ENCODE measurements around the gene TBC1D8.

The TBC1D8 gene

GRCh38 chr2:101107241-101107640 lies 43.9 kb downstream of the TBC1D8 start:
- TF ChIP-seq, protein P1, sequence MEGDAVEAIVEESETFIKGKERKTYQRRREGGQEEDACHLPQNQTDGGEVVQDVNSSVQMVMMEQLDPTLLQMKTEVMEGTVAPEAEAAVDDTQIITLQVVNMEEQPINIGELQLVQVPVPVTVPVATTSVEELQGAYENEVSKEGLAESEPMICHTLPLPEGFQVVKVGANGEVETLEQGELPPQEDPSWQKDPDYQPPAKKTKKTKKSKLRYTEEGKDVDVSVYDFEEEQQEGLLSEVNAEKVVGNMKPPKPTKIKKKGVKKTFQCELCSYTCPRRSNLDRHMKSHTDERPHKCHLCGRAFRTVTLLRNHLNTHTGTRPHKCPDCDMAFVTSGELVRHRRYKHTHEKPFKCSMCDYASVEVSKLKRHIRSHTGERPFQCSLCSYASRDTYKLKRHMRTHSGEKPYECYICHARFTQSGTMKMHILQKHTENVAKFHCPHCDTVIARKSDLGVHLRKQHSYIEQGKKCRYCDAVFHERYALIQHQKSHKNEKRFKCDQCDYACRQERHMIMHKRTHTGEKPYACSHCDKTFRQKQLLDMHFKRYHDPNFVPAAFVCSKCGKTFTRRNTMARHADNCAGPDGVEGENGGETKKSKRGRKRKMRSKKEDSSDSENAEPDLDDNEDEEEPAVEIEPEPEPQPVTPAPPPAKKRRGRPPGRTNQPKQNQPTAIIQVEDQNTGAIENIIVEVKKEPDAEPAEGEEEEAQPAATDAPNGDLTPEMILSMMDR (conservative IDR thresholded peaks at IDR 0.05; ENCODE audit: low read depth, low read length): no peak
- no peak overlapping the region for H3K4me3 ChIP-seq (ENCODE audit: low read depth, low read length)

DNA sequence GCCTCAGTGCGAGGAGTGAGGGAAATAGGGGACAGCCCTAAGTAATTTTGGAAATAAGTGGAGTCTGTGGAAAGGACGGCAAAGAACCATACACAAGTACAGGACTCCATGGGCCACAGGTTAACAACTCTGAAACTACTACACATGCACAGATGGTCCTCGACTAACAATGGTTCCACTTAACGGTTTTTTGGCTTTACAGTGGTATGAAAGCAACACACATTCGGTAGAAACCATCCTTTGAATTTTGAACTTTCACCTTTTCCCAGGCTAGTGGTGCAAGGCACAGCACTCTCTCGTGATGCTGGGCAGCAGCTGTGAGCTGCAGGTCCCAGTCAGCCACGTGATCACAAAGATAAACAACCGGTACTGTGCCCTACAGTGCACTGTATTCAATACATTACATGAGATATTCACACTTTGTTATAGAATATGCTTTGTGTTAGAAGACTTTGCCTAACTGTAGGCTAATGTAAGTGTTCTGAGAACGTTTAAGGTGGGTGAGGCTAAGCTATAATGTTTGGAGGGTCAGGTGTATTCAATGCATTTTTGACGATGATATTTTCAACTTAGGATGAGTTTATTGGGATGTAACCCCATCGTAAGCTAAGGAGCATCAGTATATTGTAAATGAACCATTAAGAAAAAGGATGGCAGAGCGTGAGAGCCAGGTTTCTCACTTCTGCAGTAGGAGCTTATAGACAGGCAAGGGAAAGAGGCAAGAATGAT lies 44.6 kb downstream of the TBC1D8 start:
- peak; percentile 83 for DNase-seq (ENCODE audit: low read depth)
- no peak overlapping the region for H3K4me3 ChIP-seq (ENCODE audit: low read depth, low read length)
- TF ChIP-seq, protein P1 (conservative IDR thresholded peaks at IDR 0.05; ENCODE audit: low read depth, low read length): no peak

More at GRCh38 chr2:101107241-101107640, 43.9 kb downstream of the TBC1D8 start:
- DNase-seq (ENCODE audit: low read depth): peak; percentile 19

DNA sequence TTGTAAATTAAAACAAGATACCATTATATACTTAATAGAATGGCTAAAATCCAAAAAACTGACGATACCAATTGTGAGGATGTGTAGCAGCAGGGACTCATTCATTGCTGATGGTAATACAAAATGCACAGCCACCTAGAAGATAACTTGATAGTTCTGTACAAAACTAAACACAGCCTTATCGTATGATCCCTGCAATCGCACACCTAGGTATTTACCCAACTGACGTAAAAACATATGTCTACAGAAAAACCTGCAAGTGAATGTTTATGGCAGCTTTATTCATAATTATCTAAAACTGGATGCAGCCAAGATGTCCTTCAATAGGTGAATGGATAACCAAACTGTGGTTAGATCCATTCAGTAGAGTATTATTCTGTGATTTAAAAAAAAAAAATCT lies 45.5 kb downstream of the TBC1D8 start:
- TF ChIP-seq, protein P1 (conservative IDR thresholded peaks at IDR 0.05; ENCODE audit: low read depth, low read length): no peak
- H3K4me3 ChIP-seq (ENCODE audit: low read depth, low read length): no peak overlapping the region
- no peak for DNase-seq (ENCODE audit: low read depth)

DNA sequence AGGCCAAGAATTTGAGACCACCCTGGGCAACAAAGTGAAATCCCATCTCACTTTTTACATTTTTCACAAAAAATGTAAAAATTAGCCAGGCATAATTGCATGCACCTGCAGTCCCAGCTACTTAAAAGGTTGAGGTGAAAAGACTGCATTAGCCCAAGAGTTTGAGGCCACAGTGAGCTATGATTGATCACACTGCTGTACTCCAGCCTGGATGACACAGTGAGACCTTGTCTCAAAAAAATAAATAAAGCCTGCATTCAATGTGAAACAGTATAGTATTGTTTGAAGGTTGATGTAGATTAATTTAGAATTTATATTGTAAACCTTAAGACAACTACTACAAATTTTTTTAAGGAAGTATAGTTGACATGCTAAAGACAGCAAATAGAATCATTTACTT lies 53.5 kb downstream of the TBC1D8 start:
- DNase-seq (ENCODE audit: low read depth): no peak
- TF ChIP-seq, protein P1 (conservative IDR thresholded peaks at IDR 0.05; ENCODE audit: low read depth, low read length): no peak
- no peak overlapping the region for H3K4me3 ChIP-seq (ENCODE audit: low read depth, low read length)

- H3K4me3 ChIP-seq (ENCODE audit: low read depth, low read length): no peak overlapping the region
- no peak for DNase-seq (ENCODE audit: low read depth)
Observed at GRCh38 chr2:101096619-101097142, 54.5 kb downstream of the TBC1D8 start.

GRCh38 chr2:101094351-101094750 lies 56.8 kb downstream of the TBC1D8 start:
- no peak overlapping the region for H3K4me3 ChIP-seq (ENCODE audit: low read depth, low read length)
- TF ChIP-seq, protein P1 (conservative IDR thresholded peaks at IDR 0.05; ENCODE audit: low read depth, low read length): no peak
- no peak for DNase-seq (ENCODE audit: low read depth)

More at GRCh38 chr2:101096619-101097142, 54.5 kb downstream of the TBC1D8 start:
- TF ChIP-seq, protein P1 (conservative IDR thresholded peaks at IDR 0.05; ENCODE audit: low read depth, low read length): no peak

Data from choroid plexus epithelial cell (primary cell).